KG1 (cell line): ENCODE measurements around the gene NRL.

Source experiments
- DNase-seq: peaks from one replicate; lab custom pipeline; 2025; lab: John Stamatoyannopoulos, UW

NRL gene

DNA sequence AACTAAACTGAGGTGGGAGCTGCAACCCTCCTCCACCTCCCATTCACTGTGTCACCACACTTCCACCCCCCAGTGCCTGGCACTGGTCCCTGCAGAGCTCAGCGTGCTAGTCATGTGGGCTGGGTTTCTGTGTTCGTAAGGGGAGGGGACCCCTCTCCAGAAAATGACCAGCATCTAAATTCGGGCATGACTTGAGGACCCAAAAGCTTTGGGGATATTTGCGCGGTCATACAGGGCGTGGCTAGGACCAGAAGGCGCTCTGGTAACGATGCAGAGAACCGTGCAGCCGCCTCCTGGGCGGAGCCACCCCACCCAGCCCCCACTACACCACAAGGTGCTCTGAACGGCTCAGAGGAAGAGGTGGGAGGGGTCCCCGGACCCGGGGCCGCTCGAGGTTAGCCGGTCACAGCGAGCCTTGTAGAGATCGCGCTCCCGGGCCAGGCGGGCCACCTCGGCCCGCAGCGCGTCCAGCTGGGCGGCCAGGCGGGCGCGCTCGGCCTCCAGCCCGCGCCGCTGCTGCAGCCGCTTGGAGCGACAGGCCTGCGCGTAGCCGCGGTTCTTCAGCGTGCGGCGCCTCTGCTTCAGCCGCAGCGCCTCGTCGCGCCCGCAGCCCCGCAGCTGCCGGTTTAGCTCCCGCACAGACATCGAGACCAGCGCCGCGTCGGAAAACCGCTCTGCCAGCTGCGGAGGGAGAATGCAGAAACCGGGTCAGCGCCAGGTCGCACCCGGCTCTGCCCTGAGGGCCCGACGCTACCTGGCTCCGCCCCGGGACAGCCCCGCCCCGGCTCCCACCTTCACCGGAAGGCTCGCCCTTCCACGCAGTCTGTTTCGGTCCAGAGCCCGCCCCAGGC, 33.6 kb downstream of the NRL start:
- peak; percentile 31 for DNase-seq

GRCh38 chr14:24080142-24080530, 34.6 kb downstream of the NRL start:
- DNase-seq, result no peak

GRCh38 chr14:24079491-24080141, 35.1 kb downstream of the NRL start:
- no peak for DNase-seq

- DNase-seq, result no peak
Measured at GRCh38 chr14:24078146-24078545, 36.6 kb downstream of the NRL start.

DNA sequence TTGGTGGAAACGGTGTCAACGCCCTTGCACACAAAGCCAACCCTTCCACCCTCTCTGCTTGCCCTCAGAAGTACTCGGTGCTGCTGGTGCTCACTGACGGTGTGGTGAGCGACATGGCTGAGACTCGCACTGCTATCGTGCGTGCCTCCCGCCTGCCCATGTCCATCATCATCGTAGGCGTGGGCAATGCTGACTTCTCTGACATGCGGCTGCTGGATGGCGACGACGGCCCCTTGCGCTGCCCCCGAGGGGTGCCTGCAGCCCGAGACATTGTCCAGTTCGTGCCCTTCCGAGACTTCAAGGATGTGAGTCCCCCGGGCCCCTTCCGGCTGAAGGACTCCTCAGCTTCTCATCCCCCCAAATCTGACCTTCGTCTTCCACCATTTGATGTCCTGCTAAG, 37.7 kb downstream of the NRL start:
- DNase-seq, result no peak

DNA sequence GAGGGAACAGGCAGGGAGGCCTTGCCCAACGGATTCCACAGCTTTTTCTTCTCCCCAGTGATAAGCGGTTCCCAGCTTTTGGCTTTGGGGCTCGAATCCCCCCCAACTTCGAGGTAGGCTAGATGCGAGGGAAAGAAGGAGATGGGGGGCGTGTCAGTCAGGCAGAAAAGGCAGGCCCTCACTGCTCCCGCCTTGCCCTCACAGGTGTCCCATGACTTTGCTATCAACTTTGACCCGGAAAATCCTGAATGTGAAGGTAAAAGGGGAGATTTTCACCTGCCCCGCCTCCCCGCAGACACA, 38.5 kb downstream of the NRL start:
- no peak for DNase-seq

DNA sequence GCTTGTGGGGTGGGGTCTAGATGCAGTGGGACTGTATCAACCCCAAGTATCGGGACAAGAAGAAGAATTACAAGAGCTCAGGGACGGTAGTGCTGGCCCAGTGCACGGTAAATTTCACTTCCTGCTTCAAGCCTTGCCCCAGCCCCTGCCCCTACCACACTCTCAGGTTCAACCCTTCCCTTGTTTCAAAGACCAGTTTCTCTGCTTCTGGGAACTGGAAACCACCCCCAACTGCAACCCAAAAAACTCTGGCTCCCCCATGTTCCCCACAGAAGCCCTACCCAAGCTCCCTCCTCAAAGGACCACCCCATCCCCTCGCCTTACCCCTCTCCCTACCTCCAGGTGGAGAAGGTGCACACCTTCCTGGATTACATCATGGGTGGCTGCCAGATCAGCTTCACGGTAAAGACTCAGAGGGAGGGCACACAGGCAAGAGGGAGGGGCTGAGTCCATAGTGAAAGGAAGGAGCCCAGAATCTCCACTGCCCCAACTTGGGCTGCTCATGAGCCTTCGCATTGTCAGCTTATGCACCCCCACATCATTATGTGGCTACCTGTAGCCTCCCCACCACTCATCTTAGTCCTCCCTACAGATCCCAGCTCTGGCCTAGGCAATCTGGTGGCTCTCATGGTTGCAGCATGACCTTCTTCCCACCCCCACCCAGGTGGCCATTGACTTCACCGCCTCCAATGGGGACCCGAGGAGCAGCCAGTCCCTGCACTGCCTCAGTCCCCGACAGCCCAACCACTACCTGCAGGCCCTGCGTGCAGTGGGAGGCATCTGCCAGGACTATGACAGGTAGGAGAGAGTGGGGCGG, 39.1 kb downstream of the NRL start:
- no peak for DNase-seq

GRCh38 chr14:24074625-24075484, 39.9 kb downstream of the NRL start:
- DNase-seq, result no peak

- no peak for DNase-seq
Measured at GRCh38 chr14:24072881-24073877, 41.6 kb downstream of the NRL start.

DNA sequence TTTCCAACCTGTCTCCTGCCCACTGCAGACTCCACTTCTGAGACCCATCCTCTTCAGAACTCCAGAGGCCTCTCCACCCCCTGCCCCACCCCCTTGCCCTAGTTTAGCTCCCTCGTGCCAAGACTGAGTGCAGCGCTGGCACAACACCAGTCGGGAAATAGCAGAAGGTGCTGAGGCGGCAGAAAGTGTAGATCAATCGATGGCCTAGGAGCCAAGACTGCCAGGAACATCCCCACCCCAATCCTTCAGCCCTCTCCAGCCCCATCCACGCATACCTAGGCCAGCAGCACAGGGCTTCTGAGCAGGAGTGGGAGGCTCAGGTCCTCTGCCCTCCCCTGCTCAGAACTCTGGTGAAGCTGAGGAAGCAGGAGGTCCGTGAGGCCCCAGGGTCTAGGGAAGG, 42.3 kb downstream of the NRL start:
- DNase-seq, result no peak

- DNase-seq, result no peak
Measured at GRCh38 chr14:24071836-24072430, 42.8 kb downstream of the NRL start.

- no peak for DNase-seq
Measured at GRCh38 chr14:24071144-24071697, 43.5 kb downstream of the NRL start, which contains the start of gene CPNE6. Gene CPNE6, plus strand, starts transcription at chr14:24071562. Its CDS starts 1,375 bp downstream, at chr14:24072937.

- DNase-seq, result no peak
Measured at GRCh38 chr14:24070285-24071143, 44.2 kb downstream of the NRL start.

DNA sequence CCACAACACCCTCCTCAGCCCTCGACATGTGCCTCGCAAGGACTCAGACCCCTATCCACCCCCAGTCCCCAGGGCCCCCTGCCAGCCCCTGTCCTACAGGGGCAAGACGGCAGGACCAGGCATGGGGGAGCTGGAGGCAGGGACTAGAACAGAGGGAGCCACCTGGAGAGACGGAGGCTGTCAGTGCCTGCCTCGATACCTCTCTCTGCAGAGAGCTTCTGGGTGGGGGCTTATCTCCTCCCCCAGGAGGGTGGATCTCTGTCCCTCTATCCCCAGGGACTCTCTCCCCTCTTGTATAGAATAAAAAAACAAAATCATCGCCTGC, 45.4 kb downstream of the NRL start:
- DNase-seq, result no peak

DNA sequence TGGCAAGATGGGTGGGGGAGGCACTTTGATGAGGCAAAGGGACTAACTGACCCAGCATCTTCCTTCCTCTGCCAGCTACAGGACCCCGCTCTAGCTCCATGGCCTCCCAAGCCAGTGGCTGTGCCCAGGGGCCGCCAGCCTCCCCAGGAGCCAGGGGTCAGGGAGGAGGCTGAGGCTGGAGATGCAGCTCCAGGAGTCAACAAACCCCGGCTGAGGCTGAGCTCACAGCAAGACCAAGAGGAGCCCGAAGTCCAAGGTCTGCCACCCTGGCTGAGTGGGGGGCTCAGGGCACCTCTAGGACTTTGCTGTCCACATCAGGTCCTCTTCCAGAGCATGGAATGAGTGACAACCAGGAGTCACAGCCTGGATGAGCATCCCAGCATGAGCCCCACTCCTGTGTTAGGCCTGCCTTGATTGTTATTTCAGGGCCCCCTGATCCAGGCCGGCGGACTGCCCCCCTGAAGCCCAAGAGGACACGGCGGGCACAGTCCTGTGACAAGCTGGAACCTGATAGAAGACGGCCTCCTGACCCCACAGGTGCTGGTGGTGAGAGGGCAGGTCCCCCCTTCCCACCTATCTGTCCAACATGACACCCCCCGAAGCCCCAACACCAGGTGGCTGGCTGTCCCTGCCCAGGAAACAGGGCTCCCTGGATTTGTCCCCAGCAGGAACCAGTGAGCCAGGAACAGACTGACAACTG, 45.9 kb downstream of the NRL start:
- DNase-seq, result no peak

- DNase-seq, result no peak
Measured at GRCh38 chr14:24067133-24068082, 47.3 kb downstream of the NRL start.

- no peak for DNase-seq
Measured at GRCh38 chr14:24066496-24067132, 48.1 kb downstream of the NRL start.
